Panc1 (cell line): ENCODE data around the gene BTRC.

Experiments used
- POLR2AphosphoS5 ChIP-seq: IDR thresholded peaks from 2 replicates; pipeline ENCODE4 v1.6.1; 2012; ENCODE audit warnings: mild to moderate bottlenecking, low read depth, low read length, moderate library complexity
- SIN3A ChIP-seq: IDR thresholded peaks from 2 replicates; pipeline ENCODE4 v1.6.1; 2012; ENCODE audit warnings: low read depth, mild to moderate bottlenecking, low read length, moderate library complexity, borderline replicate concordance; ENCODE audit not compliant: insufficient read depth
- TF ChIP-seq, protein P1 (sequence below): fragments of 450-650 bp; IDR thresholded peaks from 2 replicates; pipeline ENCODE4 v1.5.1; 2017; ENCODE audit warnings: mild to moderate bottlenecking
- TF ChIP-seq, protein P2 (sequence below), 2 experiments: IDR thresholded peaks; 2 replicates each; pipeline ENCODE4 v1.6.1; 2011 to 2012; ENCODE audit warnings: low read depth in 2 of 2, control low read depth in 1 of 2, low read length in 1 of 2, mild to moderate bottlenecking in 1 of 2, moderate library complexity in 1 of 2; ENCODE audit not compliant: insufficient read depth in 1 of 2

DNA sequence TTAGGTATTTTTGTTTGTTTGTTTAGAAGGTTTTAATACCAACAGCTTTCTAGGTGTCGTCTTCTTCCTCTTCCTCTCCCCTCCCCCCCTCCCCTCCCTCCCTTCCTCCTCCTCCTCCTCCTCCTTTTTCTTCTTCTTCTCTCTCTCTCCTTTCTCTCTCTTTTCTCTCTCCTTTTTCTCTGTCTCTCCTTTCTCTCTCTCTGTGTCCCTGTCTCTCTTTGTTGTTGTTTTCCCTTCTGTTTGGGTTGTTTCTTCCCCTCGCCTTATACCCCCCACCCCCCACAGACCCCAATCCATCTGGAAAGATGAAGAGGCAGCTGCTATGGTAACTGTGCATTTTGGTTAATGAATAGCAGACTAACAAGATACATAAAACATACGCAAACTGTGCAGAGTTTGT, 75.5 kb downstream of the BTRC start:
- TF ChIP-seq SIN3A = no peak
- no peak for TF ChIP-seq POLR2AphosphoS5
- TF ChIP-seq, protein P1, sequence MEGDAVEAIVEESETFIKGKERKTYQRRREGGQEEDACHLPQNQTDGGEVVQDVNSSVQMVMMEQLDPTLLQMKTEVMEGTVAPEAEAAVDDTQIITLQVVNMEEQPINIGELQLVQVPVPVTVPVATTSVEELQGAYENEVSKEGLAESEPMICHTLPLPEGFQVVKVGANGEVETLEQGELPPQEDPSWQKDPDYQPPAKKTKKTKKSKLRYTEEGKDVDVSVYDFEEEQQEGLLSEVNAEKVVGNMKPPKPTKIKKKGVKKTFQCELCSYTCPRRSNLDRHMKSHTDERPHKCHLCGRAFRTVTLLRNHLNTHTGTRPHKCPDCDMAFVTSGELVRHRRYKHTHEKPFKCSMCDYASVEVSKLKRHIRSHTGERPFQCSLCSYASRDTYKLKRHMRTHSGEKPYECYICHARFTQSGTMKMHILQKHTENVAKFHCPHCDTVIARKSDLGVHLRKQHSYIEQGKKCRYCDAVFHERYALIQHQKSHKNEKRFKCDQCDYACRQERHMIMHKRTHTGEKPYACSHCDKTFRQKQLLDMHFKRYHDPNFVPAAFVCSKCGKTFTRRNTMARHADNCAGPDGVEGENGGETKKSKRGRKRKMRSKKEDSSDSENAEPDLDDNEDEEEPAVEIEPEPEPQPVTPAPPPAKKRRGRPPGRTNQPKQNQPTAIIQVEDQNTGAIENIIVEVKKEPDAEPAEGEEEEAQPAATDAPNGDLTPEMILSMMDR = no peak
- TF ChIP-seq, protein P2, sequence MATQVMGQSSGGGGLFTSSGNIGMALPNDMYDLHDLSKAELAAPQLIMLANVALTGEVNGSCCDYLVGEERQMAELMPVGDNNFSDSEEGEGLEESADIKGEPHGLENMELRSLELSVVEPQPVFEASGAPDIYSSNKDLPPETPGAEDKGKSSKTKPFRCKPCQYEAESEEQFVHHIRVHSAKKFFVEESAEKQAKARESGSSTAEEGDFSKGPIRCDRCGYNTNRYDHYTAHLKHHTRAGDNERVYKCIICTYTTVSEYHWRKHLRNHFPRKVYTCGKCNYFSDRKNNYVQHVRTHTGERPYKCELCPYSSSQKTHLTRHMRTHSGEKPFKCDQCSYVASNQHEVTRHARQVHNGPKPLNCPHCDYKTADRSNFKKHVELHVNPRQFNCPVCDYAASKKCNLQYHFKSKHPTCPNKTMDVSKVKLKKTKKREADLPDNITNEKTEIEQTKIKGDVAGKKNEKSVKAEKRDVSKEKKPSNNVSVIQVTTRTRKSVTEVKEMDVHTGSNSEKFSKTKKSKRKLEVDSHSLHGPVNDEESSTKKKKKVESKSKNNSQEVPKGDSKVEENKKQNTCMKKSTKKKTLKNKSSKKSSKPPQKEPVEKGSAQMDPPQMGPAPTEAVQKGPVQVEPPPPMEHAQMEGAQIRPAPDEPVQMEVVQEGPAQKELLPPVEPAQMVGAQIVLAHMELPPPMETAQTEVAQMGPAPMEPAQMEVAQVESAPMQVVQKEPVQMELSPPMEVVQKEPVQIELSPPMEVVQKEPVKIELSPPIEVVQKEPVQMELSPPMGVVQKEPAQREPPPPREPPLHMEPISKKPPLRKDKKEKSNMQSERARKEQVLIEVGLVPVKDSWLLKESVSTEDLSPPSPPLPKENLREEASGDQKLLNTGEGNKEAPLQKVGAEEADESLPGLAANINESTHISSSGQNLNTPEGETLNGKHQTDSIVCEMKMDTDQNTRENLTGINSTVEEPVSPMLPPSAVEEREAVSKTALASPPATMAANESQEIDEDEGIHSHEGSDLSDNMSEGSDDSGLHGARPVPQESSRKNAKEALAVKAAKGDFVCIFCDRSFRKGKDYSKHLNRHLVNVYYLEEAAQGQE (IDR thresholded peaks at IDR 0.05; ENCODE audit: insufficient read depth in 1 of 2, low read depth in 2 of 2, low read length in 1 of 2) = no peak
